H9 (cell line): ENCODE measurements around the gene WWC2. TPM values are rescaled to one million over a fixed set of nuclear protein-coding genes. Genes with fewer than 3 reads are reported as not detected.

Experiments
- DNase-seq: peaks from one replicate; pipeline ENCODE4 v3.0.0-alpha.2; 2017
- H2AFZ ChIP-seq: one replicate; pipeline ENCODE4 v1.6.1; 2013; ENCODE audit warnings: mild to moderate bottlenecking, low read length, control low read depth, moderate library complexity
- H2AK5ac ChIP-seq: 2 replicates; pipeline ENCODE4 v1.6.1; 2013; ENCODE audit warnings: low read length, control low read depth, mixed read lengths; ENCODE audit not compliant: insufficient read length
- H2BK120ac ChIP-seq: one replicate; pipeline ENCODE4 v1.6.1; 2013; ENCODE audit warnings: low read depth, mild to moderate bottlenecking, low read length, control low read depth, inconsistent platforms; ENCODE audit not compliant: poor library complexity, severe bottlenecking
- H2BK12ac ChIP-seq: 2 replicates; pipeline ENCODE4 v1.6.1; 2013; ENCODE audit warnings: low read length, control low read depth, mixed read lengths, low read depth; ENCODE audit not compliant: insufficient read length
- H2BK15ac ChIP-seq: 2 replicates; pipeline ENCODE4 v1.6.1; 2013; ENCODE audit warnings: low read depth, low read length, control low read depth
- H2BK20ac ChIP-seq: one replicate; pipeline ENCODE4 v1.6.1; 2013; ENCODE audit warnings: low read depth, mild to moderate bottlenecking, low read length, control low read depth, inconsistent platforms; ENCODE audit not compliant: poor library complexity, severe bottlenecking
- H2BK5ac ChIP-seq: 2 replicates; pipeline ENCODE4 v1.6.1; 2013; ENCODE audit warnings: low read length, control low read depth, mixed read lengths; ENCODE audit not compliant: insufficient read length
- H3K14ac ChIP-seq: 2 replicates; pipeline ENCODE4 v1.6.1; 2013; ENCODE audit warnings: low read length, control low read depth; ENCODE audit not compliant: insufficient read depth
- H3K18ac ChIP-seq: 2 replicates; pipeline ENCODE4 v1.6.1; 2013; ENCODE audit warnings: low read depth, mild to moderate bottlenecking, mixed read lengths, low read length, control low read depth; ENCODE audit not compliant: insufficient read length
- H3K23ac ChIP-seq: 2 replicates; pipeline ENCODE4 v1.6.1; 2013; ENCODE audit warnings: low read length, control low read depth, mixed read lengths, low read depth; ENCODE audit not compliant: insufficient read length
- H3K23me2 ChIP-seq: 2 replicates; pipeline ENCODE4 v1.6.1; 2013; ENCODE audit warnings: low read depth, mild to moderate bottlenecking, mixed read lengths, low read length, control low read depth; ENCODE audit not compliant: insufficient read length, poor library complexity, severe bottlenecking
- H3K27ac ChIP-seq: 2 replicates; pipeline ENCODE4 v1.5.1; 2013; ENCODE audit warnings: low read length, control low read depth, mixed read lengths, low read depth; ENCODE audit not compliant: insufficient read length
- H3K27me3 ChIP-seq: 2 replicates; pipeline ENCODE4 v1.6.1; 2013; ENCODE audit warnings: low read length, control low read depth, inconsistent platforms; ENCODE audit not compliant: insufficient read depth
- H3K4ac ChIP-seq: 2 replicates; pipeline ENCODE4 v1.6.1; 2013; ENCODE audit warnings: low read depth, mild to moderate bottlenecking, control low read depth, inconsistent platforms, low read length, moderate library complexity
- H3K4me1 ChIP-seq: 2 replicates; pipeline ENCODE4 v1.6.1; 2013; ENCODE audit warnings: low read length, control low read depth, inconsistent platforms; ENCODE audit not compliant: insufficient read depth
- H3K4me2 ChIP-seq: 2 replicates; pipeline ENCODE4 v1.6.1; 2013; ENCODE audit warnings: low read length, control low read depth, mixed read lengths; ENCODE audit not compliant: insufficient read length, insufficient read depth
- H3K56ac ChIP-seq: 2 replicates; pipeline ENCODE4 v1.6.1; 2013; ENCODE audit warnings: low read depth, mild to moderate bottlenecking, mixed read lengths, low read length, control low read depth; ENCODE audit not compliant: insufficient read length
- H3K79me1 ChIP-seq: 2 replicates; pipeline ENCODE4 v1.6.1; 2013; ENCODE audit warnings: low read depth, mild to moderate bottlenecking, moderate library complexity, low read length, control low read depth, inconsistent platforms; ENCODE audit not compliant: insufficient read depth, poor library complexity, severe bottlenecking
- H3K79me2 ChIP-seq: 2 replicates; pipeline ENCODE4 v1.6.1; 2013; ENCODE audit warnings: low read length, control low read depth, inconsistent platforms; ENCODE audit not compliant: insufficient read depth
- H3K9ac ChIP-seq: 2 replicates; pipeline ENCODE4 v1.6.1; 2013; ENCODE audit warnings: low read length, control low read depth, mixed read lengths; ENCODE audit not compliant: insufficient read length; ENCODE audit errors: extremely low read depth
- H3K9me3 ChIP-seq: one replicate; pipeline ENCODE4 v1.6.1; 2013; ENCODE audit warnings: low read depth, low read length, inconsistent platforms; ENCODE audit not compliant: control insufficient read depth
- H3T11ph ChIP-seq: one replicate; pipeline ENCODE4 v1.6.1; 2013; ENCODE audit warnings: mild to moderate bottlenecking, low read length, control low read depth, inconsistent platforms
- H4K20me1 ChIP-seq: one replicate; pipeline ENCODE4 v1.6.1; 2013; ENCODE audit not compliant: control insufficient read depth, insufficient read length, insufficient read depth
- H4K5ac ChIP-seq: 2 replicates; pipeline ENCODE4 v1.6.1; 2013; ENCODE audit warnings: low read depth, mild to moderate bottlenecking, mixed read lengths, low read length, control low read depth; ENCODE audit not compliant: insufficient read length
- H4K8ac ChIP-seq: replicated peaks from 2 replicates; pipeline ENCODE4 v1.6.1; 2013; ENCODE audit warnings: low read length, control low read depth, mixed read lengths, low read depth; ENCODE audit not compliant: insufficient read length
- H4K91ac ChIP-seq: 2 replicates; pipeline ENCODE4 v1.6.1; 2013; ENCODE audit warnings: low read depth, mild to moderate bottlenecking, moderate library complexity, mixed read lengths, low read length, control low read depth; ENCODE audit not compliant: insufficient read length
- H3K27ac Mint-ChIP-seq, 3 experiments: 2 replicates in 2 of 3; 3 replicates in 1 of 3; pipeline ENCODE4 v1.8.0; 2020 to 2021; ENCODE audit warnings: mixed read lengths in 3 of 3, mild to moderate bottlenecking in 1 of 3, moderate library complexity in 1 of 3
- H3K27me3 Mint-ChIP-seq: 2 replicates; pipeline ENCODE4 v1.8.0; 2021; ENCODE audit warnings: low read depth, mild to moderate bottlenecking, moderate library complexity, mixed read lengths
- H3K36me3 Mint-ChIP-seq, 3 experiments: 2 replicates in 2 of 3; 3 replicates in 1 of 3; pipeline ENCODE4 v1.8.0; 2020 to 2021; ENCODE audit warnings: low read depth in 3 of 3, mixed read lengths in 3 of 3; ENCODE audit not compliant: insufficient read depth in 1 of 3
- H3K4me1 Mint-ChIP-seq, 2 experiments: 2 replicates each; pipeline ENCODE4 v1.8.0; 2020; ENCODE audit warnings: mixed read lengths in 2 of 2
- H3K4me3 Mint-ChIP-seq, 2 experiments: 2 replicates in 1 of 2; 3 replicates in 1 of 2; pipeline ENCODE4 v1.8.0; 2020 to 2021; ENCODE audit warnings: mild to moderate bottlenecking in 2 of 2, mixed read lengths in 2 of 2, moderate library complexity in 1 of 2
- H3K9me3 Mint-ChIP-seq, 2 experiments: 2 replicates in 1 of 2; 3 replicates in 1 of 2; pipeline ENCODE4 v1.8.0; 2020; ENCODE audit warnings: mild to moderate bottlenecking in 2 of 2, mixed read lengths in 2 of 2, moderate library complexity in 1 of 2
- CTCF ChIP-seq: fragments of 200-600 bp; sonication (generic); conservative IDR thresholded peaks from 3 replicates; pipeline ENCODE4 v1.8.0; 2021; ENCODE audit warnings: antibody characterized with exemption, mild to moderate bottlenecking
- WGBS: extraction: QIAGEN DNeasy Blood & Tissue Kit; methylation state at CpG from one replicate; pipeline ENCODE4 v1.1.7; 2013; ENCODE audit warnings: missing lambda C conversion rate, low lambda C conversion rate, mixed read lengths; ENCODE audit not compliant: insufficient read length; ENCODE audit errors: extremely low coverage; 5-methylcytosine and 5-hydroxymethylcytosine counted together
- total RNA-seq: library from RNA; stranded (reverse); gene quantifications from 2 replicates; pipeline ENCODE4 v1.2.1, GENCODE V29; 2021

The WWC2 gene
- total RNA-seq, 1 experiment from 2014 or later: 106 TPM

GRCh38 chr4:183240581-183241321, 141.7 kb downstream of the WWC2 start:
- peaks cover 33 to 66% (median 50%) of the 10 kb centered on the region in 3 experiments for H3K36me3 Mint-ChIP-seq
- no peak overlapping the region for H2BK15ac ChIP-seq
- no peaks in the 10 kb centered on the region for H3K27me3 Mint-ChIP-seq
- H4K20me1 ChIP-seq: no peaks in the 10 kb centered on the region
- no peaks in the 10 kb centered on the region for H3K9me3 ChIP-seq
- no peak overlapping the region for H3K14ac ChIP-seq
- no peak overlapping the region for H3K9ac ChIP-seq
- peaks cover 13% of the 10 kb centered on the region; the same call in 1 of the 2 replicates for H3K4me1 ChIP-seq
- H2AK5ac ChIP-seq: no peak overlapping the region
- no peak overlapping the region for H4K5ac ChIP-seq
- H3K4ac ChIP-seq: no peak overlapping the region
- H3T11ph ChIP-seq: no peak overlapping the region
- H3K79me1 ChIP-seq: no peaks in the 10 kb centered on the region
- H2AFZ ChIP-seq: no peak overlapping the region
- peak; percentile 41 for DNase-seq
- H3K9me3 Mint-ChIP-seq: peaks cover 0 to 4% of the 10 kb centered on the region in 2 experiments; a peak in 2 of 5 replicates
- no peak overlapping the region for H2BK12ac ChIP-seq
- H3K4me2 ChIP-seq: no peak overlapping the region
- H2BK120ac ChIP-seq: no peak overlapping the region
- no peak for TF ChIP-seq CTCF
- no peak overlapping the region for H3K4me3 Mint-ChIP-seq
- H3K27ac ChIP-seq: peak overlapping the region; percentile 20
- no CpG with 5 or more reads among the region's 15 CpGs for WGBS
- no peaks in the 10 kb centered on the region for H3K23me2 ChIP-seq
- H3K27me3 ChIP-seq: no peaks in the 10 kb centered on the region
- H2BK20ac ChIP-seq: no peak overlapping the region
- H3K4me1 Mint-ChIP-seq: peaks cover 46 to 51% of the 10 kb centered on the region in 2 experiments
- no peaks in the 10 kb centered on the region for H3K79me2 ChIP-seq
- no peak overlapping the region for H3K56ac ChIP-seq
- H2BK5ac ChIP-seq: peak overlapping the region; percentile 33
- H3K23ac ChIP-seq: no peak overlapping the region
- H4K8ac ChIP-seq: no peak overlapping the region
- no peak overlapping the region for H3K18ac ChIP-seq
- no peak overlapping the region for H4K91ac ChIP-seq
- peak overlapping the region; percentile 36 to 83 (median 57) for H3K27ac Mint-ChIP-seq
